Ishikawa (cell line): ENCODE data around the gene IBA57.

ENCODE experiments used
- CEBPB ChIP-seq: IDR thresholded peaks from 2 replicates; pipeline ENCODE4 v1.6.1; 2012
- CREB1 ChIP-seq: IDR thresholded peaks from 2 replicates; pipeline ENCODE4 v1.6.1; 2012; ENCODE audit warnings: low read depth
- EGR1 ChIP-seq: IDR thresholded peaks from 2 replicates; pipeline ENCODE4 v1.6.1; 2012
- EP300 ChIP-seq: IDR thresholded peaks from 2 replicates; pipeline ENCODE4 v1.6.1; 2012; ENCODE audit warnings: borderline replicate concordance
- FOXM1 ChIP-seq: IDR thresholded peaks from 2 replicates; pipeline ENCODE4 v1.6.1; 2012; ENCODE audit warnings: low read depth, borderline replicate concordance
- MAX ChIP-seq: IDR thresholded peaks from 2 replicates; pipeline ENCODE4 v1.6.1; 2012
- NFIC ChIP-seq: IDR thresholded peaks from 2 replicates; pipeline ENCODE4 v1.6.1; 2012
- RAD21 ChIP-seq: IDR thresholded peaks from 2 replicates; pipeline ENCODE4 v1.6.1; 2012; ENCODE audit warnings: low read depth
- TAF1 ChIP-seq: IDR thresholded peaks from 2 replicates; pipeline ENCODE4 v1.6.1; 2012; ENCODE audit warnings: low read depth, mild to moderate bottlenecking
- TCF12 ChIP-seq: IDR thresholded peaks from 2 replicates; pipeline ENCODE4 v1.6.1; 2012; ENCODE audit warnings: low read depth
- TEAD4 ChIP-seq: IDR thresholded peaks from 2 replicates; pipeline ENCODE4 v1.6.1; 2012
- USF1 ChIP-seq: IDR thresholded peaks from 2 replicates; pipeline ENCODE4 v1.6.1; 2012
- YY1 ChIP-seq: IDR thresholded peaks from 2 replicates; pipeline ENCODE4 v1.6.1; 2012; ENCODE audit warnings: low read depth
- ZBTB7A ChIP-seq: IDR thresholded peaks from 2 replicates; pipeline ENCODE4 v1.6.1; 2012; ENCODE audit warnings: low read depth
- TF ChIP-seq, protein P1 (sequence below): IDR thresholded peaks from 2 replicates; pipeline ENCODE4 v1.6.1; 2012; ENCODE audit warnings: low read depth, mild to moderate bottlenecking

IBA57 gene

DNA sequence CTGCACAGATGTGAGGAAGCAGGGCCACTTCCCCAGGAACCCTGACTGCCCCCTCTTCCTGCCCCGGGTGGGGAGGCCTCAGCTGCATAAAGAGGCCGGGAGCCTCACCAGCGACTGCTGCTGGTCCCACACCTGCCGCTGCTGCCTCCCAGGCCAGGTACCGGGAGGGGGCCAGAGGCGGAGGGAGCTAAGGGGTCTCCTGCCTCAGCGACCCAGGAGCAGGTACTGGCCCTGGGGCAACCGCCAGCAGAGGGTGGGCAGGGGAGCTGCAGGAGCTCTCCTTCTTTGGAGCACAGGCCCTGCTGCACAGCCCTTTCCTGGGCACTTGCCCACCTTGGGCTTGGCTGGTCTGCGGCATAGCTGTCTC, 9.1 kb upstream of the IBA57 start:
- TF ChIP-seq TAF1 (no peak), EP300 (no peak), NFIC (no peak), USF1 (no peak), ZBTB7A (no peak), FOXM1 (no peak), TCF12 (no peak), RAD21 (no peak), CEBPB (no peak), MAX (no peak), YY1 (no peak), CREB1 (no peak), TEAD4 (no peak)
- TF ChIP-seq, protein P1, sequence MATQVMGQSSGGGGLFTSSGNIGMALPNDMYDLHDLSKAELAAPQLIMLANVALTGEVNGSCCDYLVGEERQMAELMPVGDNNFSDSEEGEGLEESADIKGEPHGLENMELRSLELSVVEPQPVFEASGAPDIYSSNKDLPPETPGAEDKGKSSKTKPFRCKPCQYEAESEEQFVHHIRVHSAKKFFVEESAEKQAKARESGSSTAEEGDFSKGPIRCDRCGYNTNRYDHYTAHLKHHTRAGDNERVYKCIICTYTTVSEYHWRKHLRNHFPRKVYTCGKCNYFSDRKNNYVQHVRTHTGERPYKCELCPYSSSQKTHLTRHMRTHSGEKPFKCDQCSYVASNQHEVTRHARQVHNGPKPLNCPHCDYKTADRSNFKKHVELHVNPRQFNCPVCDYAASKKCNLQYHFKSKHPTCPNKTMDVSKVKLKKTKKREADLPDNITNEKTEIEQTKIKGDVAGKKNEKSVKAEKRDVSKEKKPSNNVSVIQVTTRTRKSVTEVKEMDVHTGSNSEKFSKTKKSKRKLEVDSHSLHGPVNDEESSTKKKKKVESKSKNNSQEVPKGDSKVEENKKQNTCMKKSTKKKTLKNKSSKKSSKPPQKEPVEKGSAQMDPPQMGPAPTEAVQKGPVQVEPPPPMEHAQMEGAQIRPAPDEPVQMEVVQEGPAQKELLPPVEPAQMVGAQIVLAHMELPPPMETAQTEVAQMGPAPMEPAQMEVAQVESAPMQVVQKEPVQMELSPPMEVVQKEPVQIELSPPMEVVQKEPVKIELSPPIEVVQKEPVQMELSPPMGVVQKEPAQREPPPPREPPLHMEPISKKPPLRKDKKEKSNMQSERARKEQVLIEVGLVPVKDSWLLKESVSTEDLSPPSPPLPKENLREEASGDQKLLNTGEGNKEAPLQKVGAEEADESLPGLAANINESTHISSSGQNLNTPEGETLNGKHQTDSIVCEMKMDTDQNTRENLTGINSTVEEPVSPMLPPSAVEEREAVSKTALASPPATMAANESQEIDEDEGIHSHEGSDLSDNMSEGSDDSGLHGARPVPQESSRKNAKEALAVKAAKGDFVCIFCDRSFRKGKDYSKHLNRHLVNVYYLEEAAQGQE, result no peak

- no peak for TF ChIP-seq CEBPB
- TF ChIP-seq NFIC, result no peak
- TF ChIP-seq EGR1, result no peak
- TF ChIP-seq FOXM1, result no peak
- TF ChIP-seq TEAD4, result no peak
- no peak for TF ChIP-seq TAF1
- TF ChIP-seq, protein P1, result no peak
- no peak for TF ChIP-seq TCF12
- no peak for TF ChIP-seq USF1
- no peak for TF ChIP-seq MAX
- no peak for TF ChIP-seq CREB1
- TF ChIP-seq RAD21, result no peak
- no peak for TF ChIP-seq YY1
- TF ChIP-seq EP300, result no peak
Measured at GRCh38 chr1:228156941-228157728, 8.5 kb upstream of the IBA57 start.

GRCh38 chr1:228157729-228158126, 7.9 kb upstream of the IBA57 start:
- TF ChIP-seq RAD21 (no peak), TCF12 (no peak), EGR1 (no peak), EP300 (no peak), YY1 (no peak), ZBTB7A (no peak), TAF1 (no peak), MAX (no peak), CREB1 (no peak), USF1 (no peak), TEAD4 (no peak), FOXM1 (no peak), NFIC (no peak)
- TF ChIP-seq, protein P1, result no peak
